Hepatocyte (in vitro differentiated cells): Measurements from ENCODE around the gene MAPRE3. TPM values are rescaled to one million over a fixed set of nuclear protein-coding genes. Genes with fewer than 3 reads are reported as not detected.

Experiments
- DNase-seq: peaks from one replicate; pipeline ENCODE4 v3.0.0-alpha.2; 2016; ENCODE audit warnings: low spot score
- H2AFZ ChIP-seq: fragments of 200-600 bp; sonication (generic); 2 replicates; pipeline ENCODE4 v1.6.0; 2016; ENCODE audit warnings: antibody characterized with exemption, mild to moderate bottlenecking
- H3K27ac ChIP-seq: fragments of 200-600 bp; sonication (generic); 2 replicates; pipeline ENCODE4 v1.5.1; 2016; ENCODE audit warnings: mild to moderate bottlenecking
- H3K27me3 ChIP-seq: fragments of 200-600 bp; sonication (generic); 2 replicates; pipeline ENCODE4 v1.6.1; 2016
- H3K36me3 ChIP-seq: fragments of 200-600 bp; sonication (generic); replicated peaks from 2 replicates; pipeline ENCODE4 v1.5.1; 2016; ENCODE audit warnings: low read depth; ENCODE audit not compliant: insufficient read depth
- H3K4me1 ChIP-seq: fragments of 200-600 bp; sonication (generic); 2 replicates; pipeline ENCODE4 v1.5.1; 2016; ENCODE audit warnings: mild to moderate bottlenecking, moderate library complexity; ENCODE audit not compliant: insufficient read depth
- H3K4me2 ChIP-seq: fragments of 200-600 bp; sonication (generic); 2 replicates; pipeline ENCODE4 v1.6.0; 2016
- H3K4me3 ChIP-seq: fragments of 200-600 bp; sonication (generic); 2 replicates; pipeline ENCODE4 v1.5.1; 2016; ENCODE audit warnings: mild to moderate bottlenecking
- H3K79me2 ChIP-seq: fragments of 200-600 bp; sonication (generic); 2 replicates; pipeline ENCODE4 v1.6.0; 2017; ENCODE audit warnings: mild to moderate bottlenecking
- H3K9me2 ChIP-seq: fragments of 200-600 bp; sonication (generic); replicated peaks from 2 replicates; pipeline ENCODE4 v1.6.0; 2017; ENCODE audit warnings: mild to moderate bottlenecking; ENCODE audit not compliant: insufficient read depth
- H3K9me3 ChIP-seq: fragments of 200-600 bp; sonication (generic); 2 replicates; pipeline ENCODE4 v1.5.1; 2016; ENCODE audit warnings: low read depth, mild to moderate bottlenecking
- H4K20me1 ChIP-seq: fragments of 200-600 bp; sonication (generic); 2 replicates; pipeline ENCODE4 v1.6.0; 2016; ENCODE audit warnings: mild to moderate bottlenecking; ENCODE audit not compliant: insufficient read depth, poor library complexity, severe bottlenecking
- CTCF ChIP-seq: fragments of 200-600 bp; sonication (generic); IDR thresholded peaks from 2 replicates; pipeline ENCODE4 v1.5.1; 2016; ENCODE audit warnings: antibody characterized with exemption, mild to moderate bottlenecking; ENCODE audit not compliant: poor library complexity
- EZH2 ChIP-seq: fragments of 200-600 bp; sonication (generic); IDR thresholded peaks from 2 replicates; pipeline ENCODE4 v1.6.1; 2016; ENCODE audit warnings: antibody characterized with exemption, mild to moderate bottlenecking, borderline replicate concordance
- EZH2phosphoT487 ChIP-seq: fragments of 200-600 bp; sonication (generic); IDR thresholded peaks from one replicate; pipeline ENCODE4 v1.6.1; 2018; ENCODE audit warnings: antibody characterized with exemption, mild to moderate bottlenecking, low read depth, moderate library complexity; ENCODE audit not compliant: unreplicated experiment, severe bottlenecking
- WGBS: methylation state at CpG from one replicate; pipeline ENCODE4 v1.1.6; 2016; ENCODE audit warnings: low lambda C conversion rate; ENCODE audit errors: missing lambda C conversion rate; 5-methylcytosine and 5-hydroxymethylcytosine counted together
- polyA plus RNA-seq: library from polyadenylated mRNA; unstranded; fragments of >200 nt; fragmentation: Nextera tagmentation; extraction: Ambion mirVana; gene quantifications from 2 replicates; pipeline ENCODE4 v1.2.1, GENCODE V29; 2016
- total RNA-seq: library from RNA; depleted of rRNA; stranded (reverse); fragments of >200 nt; gene quantifications from 2 replicates; pipeline ENCODE4 v1.2.3, GENCODE V29; 2014

Gene MAPRE3
- total and polyA plus RNA-seq, 2 experiments from 2014 or later, result 8.6 to 23.6 TPM

GRCh38 chr2:26932974-26933373 lies 37.5 kb upstream of the MAPRE3 start:
- Histone ChIP-seq H3K4me2 (no peak overlapping the region), H4K20me1 (no peaks in the 10 kb centered on the region), H3K79me2 (no peaks in the 10 kb centered on the region), H3K4me1 (no peaks in the 10 kb centered on the region), H3K27me3 (no peaks in the 10 kb centered on the region), H3K27ac (no peak overlapping the region), H3K4me3 (no peak overlapping the region), H3K9me3 (no peaks in the 10 kb centered on the region), H2AFZ (no peak overlapping the region), H3K36me3 (no peaks in the 10 kb centered on the region), H3K9me2 (no peaks in the 10 kb centered on the region)
- 84% methylated on average over 11 of the region's 11 CpGs for WGBS
- no peak for DNase-seq
- no peak for TF ChIP-seq EZH2phosphoT487
- no peak for TF ChIP-seq EZH2
- no peak for TF ChIP-seq CTCF

DNA sequence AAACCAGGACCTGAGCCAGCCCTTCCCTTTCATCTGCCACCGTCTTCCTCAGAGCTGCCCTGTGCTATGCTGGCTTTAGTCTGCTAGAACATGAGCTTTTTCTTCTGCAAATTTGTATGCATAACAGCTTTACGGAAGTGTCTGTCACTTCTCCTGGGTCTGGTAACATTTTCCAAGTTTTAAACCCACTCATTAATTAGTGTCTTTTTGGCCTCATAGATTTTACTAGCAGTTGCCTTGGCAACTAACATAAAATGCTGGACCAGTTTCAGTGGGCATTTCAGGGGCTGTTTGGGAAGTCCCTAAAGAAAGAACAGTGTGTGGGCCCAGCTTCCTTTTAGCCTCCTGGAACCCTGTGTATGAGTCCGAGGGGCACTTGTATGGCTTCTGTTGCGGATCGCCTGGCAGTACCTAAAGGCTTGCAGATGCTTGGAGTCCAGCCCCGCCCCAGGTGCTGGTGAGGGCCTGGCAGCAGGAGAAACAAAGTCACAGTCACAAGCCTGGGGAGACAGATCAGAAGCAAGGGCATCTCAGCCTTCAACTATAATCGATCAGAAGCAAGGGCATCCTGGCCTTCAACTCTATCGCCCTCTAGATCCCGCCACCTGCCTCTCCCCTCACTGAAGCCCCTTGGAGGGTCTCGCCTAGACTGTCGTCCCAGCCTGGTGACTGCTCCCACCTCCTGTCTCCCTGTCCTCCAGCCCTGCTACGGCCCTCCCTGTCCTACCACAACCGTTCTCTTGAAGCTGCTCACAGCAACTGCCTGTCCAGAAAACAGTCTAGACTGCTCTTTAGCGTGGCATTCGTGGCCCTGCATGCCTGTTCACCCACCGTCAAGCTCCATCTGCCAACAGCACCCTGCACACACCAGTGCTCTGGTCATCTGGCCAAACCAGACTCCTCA lies 36.8 kb upstream of the MAPRE3 start:
- no peaks in the 10 kb centered on the region for H3K27me3 ChIP-seq
- no peak for DNase-seq
- H2AFZ ChIP-seq, result no peak overlapping the region
- H3K4me1 ChIP-seq, result no peaks in the 10 kb centered on the region
- TF ChIP-seq EZH2phosphoT487, result no peak
- TF ChIP-seq CTCF, result no peak
- no peak for TF ChIP-seq EZH2
- H3K4me3 ChIP-seq, result no peak overlapping the region
- no peaks in the 10 kb centered on the region for H3K79me2 ChIP-seq
- H3K4me2 ChIP-seq, result no peak overlapping the region
- 91% methylated on average over 16 of the region's 16 CpGs for WGBS
- no peaks in the 10 kb centered on the region for H3K9me3 ChIP-seq
- no peaks in the 10 kb centered on the region for H3K36me3 ChIP-seq
- no peak overlapping the region for H3K27ac ChIP-seq
- no peaks in the 10 kb centered on the region for H4K20me1 ChIP-seq
- no peaks in the 10 kb centered on the region for H3K9me2 ChIP-seq

GRCh38 chr2:26934335-26934724 lies 36.1 kb upstream of the MAPRE3 start:
- TF ChIP-seq EZH2phosphoT487, result no peak
- no peaks in the 10 kb centered on the region for H3K4me1 ChIP-seq
- no peaks in the 10 kb centered on the region for H3K36me3 ChIP-seq
- H3K4me2 ChIP-seq, result no peak overlapping the region
- H4K20me1 ChIP-seq, result no peaks in the 10 kb centered on the region
- H3K27ac ChIP-seq, result no peak overlapping the region
- 96% methylated on average over 10 of the region's 10 CpGs for WGBS
- no peak for DNase-seq
- no peaks in the 10 kb centered on the region for H3K9me2 ChIP-seq
- H3K79me2 ChIP-seq, result no peaks in the 10 kb centered on the region
- H2AFZ ChIP-seq, result no peak overlapping the region
- H3K9me3 ChIP-seq, result no peaks in the 10 kb centered on the region
- no peaks in the 10 kb centered on the region for H3K27me3 ChIP-seq
- H3K4me3 ChIP-seq, result no peak overlapping the region

DNA sequence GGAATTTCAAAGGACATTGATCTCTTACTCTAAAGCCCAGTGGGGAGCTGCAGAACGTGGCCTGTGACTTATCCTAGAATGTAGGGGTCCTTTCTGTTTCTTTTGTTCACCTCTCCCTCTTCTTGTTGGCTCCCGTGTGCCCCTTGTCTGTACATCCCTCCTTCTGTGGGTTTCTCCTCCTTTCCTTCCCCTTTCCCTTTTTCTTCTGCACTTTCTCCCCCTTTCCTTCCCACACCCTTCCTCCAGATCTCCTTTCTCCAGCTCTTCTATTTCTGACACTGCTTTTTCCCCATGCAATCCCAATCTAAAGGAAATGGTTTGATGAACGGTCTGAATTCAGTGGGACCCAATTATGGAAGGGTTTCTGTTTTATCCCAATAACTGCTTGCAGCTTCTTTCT lies 35.5 kb upstream of the MAPRE3 start:
- Histone ChIP-seq H3K79me2 (no peaks in the 10 kb centered on the region), H3K9me3 (no peaks in the 10 kb centered on the region), H3K4me2 (no peak overlapping the region), H3K27ac (no peak overlapping the region), H3K36me3 (no peaks in the 10 kb centered on the region), H3K4me1 (no peaks in the 10 kb centered on the region), H2AFZ (no peak overlapping the region), H3K9me2 (no peaks in the 10 kb centered on the region), H4K20me1 (no peaks in the 10 kb centered on the region), H3K4me3 (no peak overlapping the region), H3K27me3 (no peaks in the 10 kb centered on the region)
- 72% methylated on average over 3 of the region's 3 CpGs for WGBS
- TF ChIP-seq CTCF, result no peak
- no peak for TF ChIP-seq EZH2
- no peak for TF ChIP-seq EZH2phosphoT487
- no peak for DNase-seq
